ENCODE results near the gene DONSON.
A peak's percentile ranks its signal among the peaks of the same experiment; 100 is the strongest.
"Not testable (repeated sequence)": the region's sequence is repeated elsewhere in the genome, so short reads cannot be mapped to it uniquely, and the experiment has no call there.

DONSON gene, protein sequence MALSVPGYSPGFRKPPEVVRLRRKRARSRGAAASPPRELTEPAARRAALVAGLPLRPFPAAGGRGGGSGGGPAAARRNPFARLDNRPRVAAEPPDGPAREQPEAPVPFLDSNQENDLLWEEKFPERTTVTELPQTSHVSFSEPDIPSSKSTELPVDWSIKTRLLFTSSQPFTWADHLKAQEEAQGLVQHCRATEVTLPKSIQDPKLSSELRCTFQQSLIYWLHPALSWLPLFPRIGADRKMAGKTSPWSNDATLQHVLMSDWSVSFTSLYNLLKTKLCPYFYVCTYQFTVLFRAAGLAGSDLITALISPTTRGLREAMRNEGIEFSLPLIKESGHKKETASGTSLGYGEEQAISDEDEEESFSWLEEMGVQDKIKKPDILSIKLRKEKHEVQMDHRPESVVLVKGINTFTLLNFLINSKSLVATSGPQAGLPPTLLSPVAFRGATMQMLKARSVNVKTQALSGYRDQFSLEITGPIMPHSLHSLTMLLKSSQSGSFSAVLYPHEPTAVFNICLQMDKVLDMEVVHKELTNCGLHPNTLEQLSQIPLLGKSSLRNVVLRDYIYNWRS

DNA sequence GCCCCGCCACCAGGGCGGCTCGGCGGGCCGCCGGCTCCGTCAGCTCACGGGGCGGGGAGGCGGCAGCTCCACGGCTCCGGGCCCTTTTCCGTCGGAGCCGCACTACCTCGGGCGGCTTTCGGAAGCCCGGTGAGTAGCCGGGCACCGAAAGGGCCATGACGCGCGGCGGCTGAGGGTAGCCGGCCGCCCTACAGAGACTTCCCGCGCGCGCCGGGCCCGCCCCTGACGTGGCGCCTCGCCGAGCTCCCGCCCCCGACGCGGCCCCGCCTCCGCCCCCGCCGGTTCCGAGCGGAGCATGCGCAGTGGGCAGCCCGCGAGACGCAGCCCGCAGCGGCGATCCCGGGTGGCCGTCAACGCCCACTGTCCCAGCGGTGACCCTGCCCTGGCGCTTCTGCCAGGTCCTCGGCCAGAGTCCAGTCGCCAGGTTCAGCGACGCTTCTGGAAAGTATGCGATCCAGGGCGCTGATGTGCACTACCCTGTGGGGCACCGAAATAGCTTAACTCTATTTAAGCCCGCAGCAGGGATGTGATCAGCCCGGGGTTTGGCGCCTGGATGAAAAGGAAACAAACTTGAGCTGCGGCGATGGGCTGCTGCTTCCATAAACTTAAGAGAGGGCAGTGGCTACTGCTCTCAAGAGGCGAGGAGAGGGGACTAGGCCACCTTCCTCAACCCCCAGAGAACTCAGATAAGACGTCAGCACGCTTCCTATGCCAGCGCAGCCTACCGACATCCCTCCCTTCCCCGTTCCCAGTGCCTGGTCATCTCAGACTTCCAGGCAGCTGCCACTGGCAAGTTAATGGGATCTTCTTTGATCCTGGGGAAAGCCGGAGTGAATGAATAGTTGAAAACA is at the start of gene DONSON:
Gene DONSON (minus strand): TSS at position 200 of the 851 bp plus-strand sequence. CDS start 43 bp downstream, at position 157.
- H3K4me2 ChIP-seq: peak within 1 kb of the TSS; percentile 95
- no peak for TF ChIP-seq Cebpa-rat (IDR thresholded peaks at IDR 0.05)
- H3K36me3 ChIP-seq: peaks cover 17% of the 10 kb centered on the region; the same call in 1 of the 2 replicates

GRCh38 chr21:33634254-33634653 is 45.8 kb upstream of the DONSON start:
- TF ChIP-seq Cebpa-rat (IDR thresholded peaks at IDR 0.05): no peak
- Histone ChIP-seq H3K27me3 (no peaks in the 10 kb centered on the region), H3K4me1 (no peaks in the 10 kb centered on the region), H3K9me3 (peaks cover 6% of the 10 kb centered on the region; the same call in 1 of the 2 replicates), H3K36me3 (peaks cover 68% of the 10 kb centered on the region), H4K20me1 (peaks cover 69% of the 10 kb centered on the region), H3K27ac (no peak overlapping the region), H3K4me2 (no peak overlapping the region), H3K9ac (no peak overlapping the region), H3K4me3 (no peak overlapping the region)

More for the DNA sequence above, at the start of gene DONSON:
- Histone ChIP-seq H4K20me1 (no peaks in the 10 kb centered on the region), H3K4me1 (peaks cover 22% of the 10 kb centered on the region), H3K4me3 (peak within 1 kb of the TSS; percentile 85), H3K27ac (peak within 1 kb of the TSS; percentile 79), H3K27me3 (no peaks in the 10 kb centered on the region), H3K9ac (peak within 1 kb of the TSS; percentile 88), H3K9me3 (no peaks in the 10 kb centered on the region)

- not testable (repeated sequence) for H3K27me3 ChIP-seq, H3K4me3 ChIP-seq, H3K27ac ChIP-seq, H3K4me1 ChIP-seq, H3K9ac ChIP-seq, H3K4me2 ChIP-seq, H3K9me3 ChIP-seq
- peaks cover 87% of the 10 kb centered on the region for H3K36me3 ChIP-seq
- peaks cover 49% of the 10 kb centered on the region for H4K20me1 ChIP-seq
Measured at GRCh38 chr21:33626151-33626550, 37.7 kb upstream of the DONSON start.

- no peaks in the 10 kb centered on the region for H3K27me3 ChIP-seq
- H3K9ac ChIP-seq: no peak overlapping the region
- no peak overlapping the region for H3K4me3 ChIP-seq
- no peak overlapping the region for H3K4me2 ChIP-seq
- H3K4me1 ChIP-seq: no peaks in the 10 kb centered on the region
- no peak overlapping the region for H3K27ac ChIP-seq
- no peak for TF ChIP-seq Cebpa-rat (IDR thresholded peaks at IDR 0.05)
- peaks cover 23% of the 10 kb centered on the region; the same call in 1 of the 2 replicates for H4K20me1 ChIP-seq
- peaks cover 91% of the 10 kb centered on the region for H3K36me3 ChIP-seq
- H3K9me3 ChIP-seq: no peaks in the 10 kb centered on the region
Measured at GRCh38 chr21:33622253-33622652, 33.8 kb upstream of the DONSON start.

DNA sequence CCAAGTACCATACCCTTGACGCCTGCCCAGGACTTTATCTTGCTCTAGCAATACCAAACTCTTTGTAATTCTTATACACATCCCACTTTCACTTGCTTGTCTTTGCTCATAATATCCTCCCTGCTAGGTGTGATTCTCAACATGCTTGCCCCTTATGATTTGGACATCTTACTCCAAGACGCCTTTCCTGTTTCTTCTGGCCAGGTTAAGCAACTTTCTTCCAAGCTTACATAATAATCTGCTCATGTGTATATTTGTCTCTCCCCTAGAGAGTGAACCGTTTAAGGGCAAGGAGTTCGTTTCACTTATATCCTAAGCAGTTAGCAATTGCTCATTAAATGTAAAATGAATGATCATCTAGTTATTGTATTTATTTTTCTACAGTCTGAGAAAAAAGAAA is 31.2 kb upstream of the DONSON start:
- H3K4me3 ChIP-seq: no peak overlapping the region
- no peaks in the 10 kb centered on the region for H3K27me3 ChIP-seq

GRCh38 chr21:33618407-33618806 is 29.9 kb upstream of the DONSON start:
- no peak overlapping the region for H3K9ac ChIP-seq
- no peak overlapping the region for H3K4me2 ChIP-seq
- H3K27me3 ChIP-seq: no peaks in the 10 kb centered on the region
- no peaks in the 10 kb centered on the region for H4K20me1 ChIP-seq
- H3K36me3 ChIP-seq: peaks cover 90% of the 10 kb centered on the region
- no peak overlapping the region for H3K27ac ChIP-seq
- H3K4me1 ChIP-seq: no peaks in the 10 kb centered on the region
- TF ChIP-seq Cebpa-rat (IDR thresholded peaks at IDR 0.05): no peak
- no peaks in the 10 kb centered on the region for H3K9me3 ChIP-seq
- H3K4me3 ChIP-seq: no peak overlapping the region

More for the DNA sequence above, 31.2 kb upstream of the DONSON start:
- no peaks in the 10 kb centered on the region for H3K9me3 ChIP-seq
- no peak for TF ChIP-seq Cebpa-rat (IDR thresholded peaks at IDR 0.05)
- H3K4me2 ChIP-seq: no peak overlapping the region
- H3K4me1 ChIP-seq: no peaks in the 10 kb centered on the region
- no peak overlapping the region for H3K9ac ChIP-seq
- H3K36me3 ChIP-seq: peaks cover 86% of the 10 kb centered on the region
- H3K27ac ChIP-seq: no peak overlapping the region
- H4K20me1 ChIP-seq: no peaks in the 10 kb centered on the region; the same call in 1 of the 2 replicates

GRCh38 chr21:33617565-33617964 is 29.1 kb upstream of the DONSON start:
- H4K20me1 ChIP-seq, H3K27ac ChIP-seq: not testable (repeated sequence)
- H3K36me3 ChIP-seq: peaks cover 89% of the 10 kb centered on the region

GRCh38 chr21:33611006-33611744 is 22.7 kb upstream of the DONSON start:
- Histone ChIP-seq H3K4me1 (no peaks in the 10 kb centered on the region), H3K36me3 (peaks cover 80% of the 10 kb centered on the region)

More at GRCh38 chr21:33617565-33617964, 29.1 kb upstream of the DONSON start:
- not testable (repeated sequence) for H3K9ac ChIP-seq, H3K4me3 ChIP-seq, H3K4me2 ChIP-seq, H3K4me1 ChIP-seq, H3K27me3 ChIP-seq, H3K9me3 ChIP-seq

GRCh38 chr21:33608559-33608958 is 20.1 kb upstream of the DONSON start:
- TF ChIP-seq Cebpa-rat (IDR thresholded peaks at IDR 0.05): no peak
- Histone ChIP-seq H3K36me3 (peaks cover 74% of the 10 kb centered on the region), H3K4me3 (no peak overlapping the region), H3K27ac (no peak overlapping the region), H3K4me2 (no peak overlapping the region), H3K27me3 (no peaks in the 10 kb centered on the region), H3K9ac (no peak overlapping the region), H3K4me1 (no peaks in the 10 kb centered on the region), H4K20me1 (no peaks in the 10 kb centered on the region), H3K9me3 (no peaks in the 10 kb centered on the region)

More at GRCh38 chr21:33611006-33611744, 22.7 kb upstream of the DONSON start:
- Histone ChIP-seq H3K9me3 (no peaks in the 10 kb centered on the region), H3K4me2 (no peak overlapping the region), H3K27ac (no peak overlapping the region), H3K9ac (no peak overlapping the region), H3K4me3 (no peak overlapping the region), H3K27me3 (no peaks in the 10 kb centered on the region), H4K20me1 (no peaks in the 10 kb centered on the region)
- no peak for TF ChIP-seq Cebpa-rat (IDR thresholded peaks at IDR 0.05)

Measured in BLaER1 (cell line).